Ishikawa (cell line): ENCODE measurements around the gene ZCCHC8.

ENCODE experiments used
- CEBPB ChIP-seq: IDR thresholded peaks from 2 replicates; pipeline ENCODE4 v1.6.1; 2012
- CREB1 ChIP-seq: IDR thresholded peaks from 2 replicates; pipeline ENCODE4 v1.6.1; 2012; ENCODE audit warnings: low read depth
- EGR1 ChIP-seq: IDR thresholded peaks from 2 replicates; pipeline ENCODE4 v1.6.1; 2012
- EP300 ChIP-seq: IDR thresholded peaks from 2 replicates; pipeline ENCODE4 v1.6.1; 2012; ENCODE audit warnings: borderline replicate concordance
- FOXM1 ChIP-seq: IDR thresholded peaks from 2 replicates; pipeline ENCODE4 v1.6.1; 2012; ENCODE audit warnings: low read depth, borderline replicate concordance
- NFIC ChIP-seq: IDR thresholded peaks from 2 replicates; pipeline ENCODE4 v1.6.1; 2012
- RAD21 ChIP-seq: IDR thresholded peaks from 2 replicates; pipeline ENCODE4 v1.6.1; 2012; ENCODE audit warnings: low read depth
- TAF1 ChIP-seq: IDR thresholded peaks from 2 replicates; pipeline ENCODE4 v1.6.1; 2012; ENCODE audit warnings: low read depth, mild to moderate bottlenecking
- TCF12 ChIP-seq: IDR thresholded peaks from 2 replicates; pipeline ENCODE4 v1.6.1; 2012; ENCODE audit warnings: low read depth
- TEAD4 ChIP-seq: IDR thresholded peaks from 2 replicates; pipeline ENCODE4 v1.6.1; 2012
- YY1 ChIP-seq: IDR thresholded peaks from 2 replicates; pipeline ENCODE4 v1.6.1; 2012; ENCODE audit warnings: low read depth
- ZBTB7A ChIP-seq: IDR thresholded peaks from 2 replicates; pipeline ENCODE4 v1.6.1; 2012; ENCODE audit warnings: low read depth
- TF ChIP-seq, protein P1 (sequence below): IDR thresholded peaks from 2 replicates; pipeline ENCODE4 v1.6.1; 2012
- TF ChIP-seq, protein P2 (sequence below): IDR thresholded peaks from 2 replicates; pipeline ENCODE4 v1.6.1; 2012
- TF ChIP-seq, protein P3 (sequence below): IDR thresholded peaks from 2 replicates; pipeline ENCODE4 v1.6.1; 2012; ENCODE audit warnings: low read depth, mild to moderate bottlenecking

ZCCHC8 gene

DNA sequence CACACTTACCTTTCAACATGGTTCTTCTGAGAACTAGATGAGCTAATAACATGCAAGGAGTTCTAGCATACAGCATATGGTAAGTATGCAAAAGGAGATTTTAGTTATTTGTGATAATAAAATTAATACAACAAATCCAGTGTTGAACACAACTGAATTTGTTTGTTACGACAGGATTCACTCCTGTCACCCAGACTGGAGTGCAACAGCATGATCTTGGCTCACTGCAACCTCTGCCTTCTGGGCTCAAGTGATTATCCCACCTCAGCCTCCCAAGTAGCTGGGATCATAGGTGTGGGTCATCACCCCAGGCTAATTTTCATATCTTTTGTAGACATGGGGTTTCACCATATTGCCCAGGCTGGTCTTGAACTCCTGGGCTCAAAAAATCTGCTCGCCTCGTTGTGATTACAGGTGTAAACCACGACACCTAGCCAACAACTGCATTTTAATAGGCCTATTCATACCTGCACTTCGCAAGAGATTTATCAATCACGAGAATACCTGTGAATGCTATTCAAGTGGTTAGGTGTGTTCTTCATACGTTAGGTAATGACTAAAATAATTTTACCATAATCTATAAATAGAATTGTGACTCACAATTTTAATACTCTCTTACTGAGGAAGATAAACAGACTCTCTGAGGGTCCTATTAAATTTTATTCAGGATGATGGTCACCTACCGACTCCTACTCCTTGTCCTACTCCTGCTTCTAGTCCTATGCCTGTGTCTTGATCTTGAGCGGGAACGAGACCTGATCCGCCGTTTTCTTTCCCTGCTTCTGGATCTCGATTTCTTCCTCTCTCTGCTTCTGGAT lies 16.0 kb upstream of the ZCCHC8 start:
- TF ChIP-seq NFIC (no peak), CEBPB (no peak)

DNA sequence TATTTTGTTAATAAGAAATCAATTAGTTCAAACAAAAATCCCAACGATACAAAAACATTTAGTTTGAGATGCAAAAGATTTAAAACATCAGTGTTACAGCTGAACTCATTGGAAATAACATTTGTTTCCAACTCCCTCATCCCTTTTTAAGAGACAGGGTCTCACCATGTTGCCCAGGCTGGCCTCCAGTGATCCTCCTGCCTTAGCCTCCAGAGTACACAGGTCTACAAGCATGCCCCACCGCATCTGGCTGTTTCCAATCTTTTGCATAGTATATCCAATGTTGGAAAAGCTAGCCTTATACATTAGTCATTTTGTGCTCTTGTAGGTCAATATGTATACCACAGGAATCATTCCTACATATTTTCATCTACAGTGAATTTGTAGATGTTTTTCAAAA lies 14.5 kb upstream of the ZCCHC8 start:
- no peak for TF ChIP-seq CREB1
- TF ChIP-seq, protein P1, sequence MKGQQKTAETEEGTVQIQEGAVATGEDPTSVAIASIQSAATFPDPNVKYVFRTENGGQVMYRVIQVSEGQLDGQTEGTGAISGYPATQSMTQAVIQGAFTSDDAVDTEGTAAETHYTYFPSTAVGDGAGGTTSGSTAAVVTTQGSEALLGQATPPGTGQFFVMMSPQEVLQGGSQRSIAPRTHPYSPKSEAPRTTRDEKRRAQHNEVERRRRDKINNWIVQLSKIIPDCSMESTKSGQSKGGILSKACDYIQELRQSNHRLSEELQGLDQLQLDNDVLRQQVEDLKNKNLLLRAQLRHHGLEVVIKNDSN, result no peak
- no peak for TF ChIP-seq YY1
- TF ChIP-seq TCF12, result no peak
- TF ChIP-seq RAD21, result no peak
- no peak for TF ChIP-seq TEAD4
- TF ChIP-seq EGR1, result no peak
- no peak for TF ChIP-seq CEBPB
- TF ChIP-seq, protein P2, sequence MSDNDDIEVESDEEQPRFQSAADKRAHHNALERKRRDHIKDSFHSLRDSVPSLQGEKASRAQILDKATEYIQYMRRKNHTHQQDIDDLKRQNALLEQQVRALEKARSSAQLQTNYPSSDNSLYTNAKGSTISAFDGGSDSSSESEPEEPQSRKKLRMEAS, result no peak
- TF ChIP-seq FOXM1, result no peak
- no peak for TF ChIP-seq TAF1
- no peak for TF ChIP-seq NFIC
- no peak for TF ChIP-seq ZBTB7A

DNA sequence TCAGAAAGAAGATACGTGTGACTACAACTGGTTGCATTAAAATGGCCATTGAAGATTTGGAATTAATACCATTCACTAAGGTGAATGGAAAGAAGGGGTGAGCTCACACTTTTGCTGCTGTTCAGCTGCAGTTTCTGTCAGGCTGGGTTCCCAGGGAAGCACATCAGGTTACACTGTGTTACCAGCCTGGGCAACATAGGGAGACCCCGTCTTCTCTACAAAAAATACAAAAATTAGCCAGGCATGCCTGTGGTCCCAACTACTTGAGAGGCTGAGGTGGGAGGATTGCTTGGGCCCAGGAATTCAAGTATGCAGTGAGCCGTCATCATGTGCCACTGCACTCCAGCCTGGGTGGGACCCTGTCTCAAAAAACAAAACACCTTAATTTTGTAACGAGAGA lies 12.9 kb upstream of the ZCCHC8 start:
- no peak for TF ChIP-seq ZBTB7A
- TF ChIP-seq YY1, result no peak
- TF ChIP-seq, protein P3, sequence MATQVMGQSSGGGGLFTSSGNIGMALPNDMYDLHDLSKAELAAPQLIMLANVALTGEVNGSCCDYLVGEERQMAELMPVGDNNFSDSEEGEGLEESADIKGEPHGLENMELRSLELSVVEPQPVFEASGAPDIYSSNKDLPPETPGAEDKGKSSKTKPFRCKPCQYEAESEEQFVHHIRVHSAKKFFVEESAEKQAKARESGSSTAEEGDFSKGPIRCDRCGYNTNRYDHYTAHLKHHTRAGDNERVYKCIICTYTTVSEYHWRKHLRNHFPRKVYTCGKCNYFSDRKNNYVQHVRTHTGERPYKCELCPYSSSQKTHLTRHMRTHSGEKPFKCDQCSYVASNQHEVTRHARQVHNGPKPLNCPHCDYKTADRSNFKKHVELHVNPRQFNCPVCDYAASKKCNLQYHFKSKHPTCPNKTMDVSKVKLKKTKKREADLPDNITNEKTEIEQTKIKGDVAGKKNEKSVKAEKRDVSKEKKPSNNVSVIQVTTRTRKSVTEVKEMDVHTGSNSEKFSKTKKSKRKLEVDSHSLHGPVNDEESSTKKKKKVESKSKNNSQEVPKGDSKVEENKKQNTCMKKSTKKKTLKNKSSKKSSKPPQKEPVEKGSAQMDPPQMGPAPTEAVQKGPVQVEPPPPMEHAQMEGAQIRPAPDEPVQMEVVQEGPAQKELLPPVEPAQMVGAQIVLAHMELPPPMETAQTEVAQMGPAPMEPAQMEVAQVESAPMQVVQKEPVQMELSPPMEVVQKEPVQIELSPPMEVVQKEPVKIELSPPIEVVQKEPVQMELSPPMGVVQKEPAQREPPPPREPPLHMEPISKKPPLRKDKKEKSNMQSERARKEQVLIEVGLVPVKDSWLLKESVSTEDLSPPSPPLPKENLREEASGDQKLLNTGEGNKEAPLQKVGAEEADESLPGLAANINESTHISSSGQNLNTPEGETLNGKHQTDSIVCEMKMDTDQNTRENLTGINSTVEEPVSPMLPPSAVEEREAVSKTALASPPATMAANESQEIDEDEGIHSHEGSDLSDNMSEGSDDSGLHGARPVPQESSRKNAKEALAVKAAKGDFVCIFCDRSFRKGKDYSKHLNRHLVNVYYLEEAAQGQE, result no peak
- TF ChIP-seq, protein P1, result no peak
- no peak for TF ChIP-seq RAD21
- no peak for TF ChIP-seq TCF12
- TF ChIP-seq TAF1, result no peak
- no peak for TF ChIP-seq NFIC
- TF ChIP-seq, protein P2, result no peak

DNA sequence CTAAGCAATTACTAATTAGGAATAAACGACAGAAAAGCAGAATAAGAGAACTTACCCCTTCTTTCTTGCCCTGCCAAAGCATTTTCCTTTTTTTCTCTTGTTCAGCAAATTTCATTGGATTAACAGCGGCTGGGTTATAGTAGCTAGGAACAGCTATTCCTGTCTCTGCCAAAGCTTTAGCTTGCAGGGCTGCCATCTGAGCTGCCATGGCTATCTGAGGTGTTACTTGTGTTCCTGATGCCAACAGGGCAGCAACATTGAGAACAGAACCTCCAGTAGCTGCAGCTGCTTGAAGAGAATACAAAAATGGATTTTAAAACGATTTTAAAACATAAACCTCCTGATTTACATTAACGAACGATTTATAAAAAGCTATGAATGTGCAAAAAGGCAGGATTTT lies 7.4 kb upstream of the ZCCHC8 start:
- no peak for TF ChIP-seq EP300

DNA sequence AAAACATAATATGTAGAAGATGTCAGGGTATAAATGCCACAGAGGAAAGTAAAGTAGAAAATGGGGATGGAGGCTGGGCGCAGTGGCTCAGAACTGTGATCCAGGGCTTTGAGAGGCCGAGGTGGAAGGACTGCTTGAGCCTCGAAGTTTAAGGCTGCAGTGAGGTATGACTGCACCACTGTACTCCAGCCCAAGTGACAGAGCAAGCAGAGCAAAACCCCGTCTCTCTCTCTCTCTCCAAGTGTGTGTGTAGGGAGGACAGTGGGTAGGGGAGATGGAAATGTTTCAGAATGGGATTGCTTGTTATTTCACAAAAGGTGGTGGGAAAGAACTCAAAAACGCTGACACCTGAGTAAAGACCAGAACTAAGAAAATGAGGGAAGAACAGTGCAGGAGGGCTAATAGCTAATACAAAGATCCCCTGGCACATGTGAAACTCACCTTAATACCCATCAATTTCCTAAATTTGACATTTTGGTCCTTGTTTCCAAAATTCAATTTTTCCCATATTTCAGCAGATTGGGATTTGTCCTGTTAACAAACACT lies 5.7 kb upstream of the ZCCHC8 start:
- TF ChIP-seq TEAD4 (no peak), EGR1 (no peak), NFIC (no peak), CEBPB (no peak), RAD21 (no peak), CREB1 (no peak), EP300 (no peak), YY1 (no peak), ZBTB7A (no peak), TCF12 (no peak), FOXM1 (no peak)
- TF ChIP-seq, protein P3, result no peak
- TF ChIP-seq, protein P2, result no peak
- TF ChIP-seq, protein P1, result no peak
